GM23338 (cell line): ENCODE data around the gene DDAH2.

Source experiments
- CREB1 ChIP-seq: fragments of 250-450 bp; sonication (Bioruptor Pico); IDR thresholded peaks from 2 replicates; pipeline ENCODE4 v1.5.0; 2020; ENCODE audit warnings: low read depth, mild to moderate bottlenecking, moderate library complexity
- CTCF ChIP-seq, 2 experiments: fragments of 200-600 bp in 1 of 2; sonication (generic) in 1 of 2; conservative IDR thresholded peaks; 2 replicates each; pipeline versions ENCODE4 v1.5.1 to v1.6.1; 2016 to 2017; ENCODE audit warnings: antibody characterized with exemption in 2 of 2, low read depth in 2 of 2, mild to moderate bottlenecking in 2 of 2, moderate library complexity in 1 of 2
- EZH2 ChIP-seq: fragments of 200-600 bp; sonication (generic); IDR thresholded peaks from one replicate; pipeline ENCODE4 v1.8.0; 2017; ENCODE audit warnings: antibody characterized with exemption, mild to moderate bottlenecking, low read depth; ENCODE audit not compliant: unreplicated experiment
- EZH2phosphoT487 ChIP-seq: fragments of 200-600 bp; sonication (generic); IDR thresholded peaks from one replicate; pipeline ENCODE4 v1.8.1; 2018; ENCODE audit warnings: antibody characterized with exemption; ENCODE audit not compliant: unreplicated experiment
- JUNB ChIP-seq: IDR thresholded peaks from one replicate; pipeline ENCODE4 v1.6.1; 2016; ENCODE audit warnings: antibody characterized with exemption; ENCODE audit not compliant: unreplicated experiment
- POLR2AphosphoS5 ChIP-seq: IDR thresholded peaks from 2 replicates; pipeline ENCODE4 v1.6.1; 2016; ENCODE audit warnings: antibody characterized with exemption, low read depth
- REST ChIP-seq: IDR thresholded peaks from one replicate; pipeline ENCODE4 v1.6.1; 2018; ENCODE audit warnings: antibody characterized with exemption; ENCODE audit not compliant: unreplicated experiment
- STAT1 ChIP-seq: IDR thresholded peaks from one replicate; pipeline ENCODE4 v1.6.1; 2016; ENCODE audit warnings: antibody characterized with exemption; ENCODE audit not compliant: unreplicated experiment
- ZNF331 ChIP-seq: fragments of 250-450 bp; sonication (Bioruptor Pico); IDR thresholded peaks from 2 replicates; pipeline ENCODE4 v1.5.0; 2020; ENCODE audit warnings: low read depth, mild to moderate bottlenecking, moderate library complexity
- ZNF462 ChIP-seq: fragments of 250-450 bp; sonication (Bioruptor Pico); IDR thresholded peaks from 2 replicates; pipeline ENCODE4 v1.5.0; 2020; ENCODE audit warnings: mild to moderate bottlenecking, moderate library complexity
- TF ChIP-seq, protein P1 (sequence below): IDR thresholded peaks from 2 replicates; pipeline ENCODE4 v1.6.1; 2016; ENCODE audit warnings: antibody characterized with exemption

- TF ChIP-seq EZH2 (no peak), JUNB (no peak), CTCF (conservative IDR thresholded peaks at IDR 0.05; ENCODE audit: low read depth in 2 of 2) (no peak), ZNF331 (CRISPR knock-in tag) (no peak), REST (no peak), CREB1 (CRISPR knock-in tag) (no peak), ZNF462 (CRISPR knock-in tag) (no peak), EZH2phosphoT487 (no peak), POLR2AphosphoS5 (no peak), STAT1 (no peak)
- TF ChIP-seq, protein P1, sequence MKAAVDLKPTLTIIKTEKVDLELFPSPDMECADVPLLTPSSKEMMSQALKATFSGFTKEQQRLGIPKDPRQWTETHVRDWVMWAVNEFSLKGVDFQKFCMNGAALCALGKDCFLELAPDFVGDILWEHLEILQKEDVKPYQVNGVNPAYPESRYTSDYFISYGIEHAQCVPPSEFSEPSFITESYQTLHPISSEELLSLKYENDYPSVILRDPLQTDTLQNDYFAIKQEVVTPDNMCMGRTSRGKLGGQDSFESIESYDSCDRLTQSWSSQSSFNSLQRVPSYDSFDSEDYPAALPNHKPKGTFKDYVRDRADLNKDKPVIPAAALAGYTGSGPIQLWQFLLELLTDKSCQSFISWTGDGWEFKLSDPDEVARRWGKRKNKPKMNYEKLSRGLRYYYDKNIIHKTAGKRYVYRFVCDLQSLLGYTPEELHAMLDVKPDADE, result no peak
These were observed 12.7 kb upstream of the DDAH2 start for GRCh38 chr6:31741815-31742214.
